HCT116 (cell line): ENCODE measurements around the gene GRIK5. TPM values are rescaled to one million over a fixed set of nuclear protein-coding genes. Genes with fewer than 3 reads are reported as not detected.

Source experiments
- ATAC-seq: fragments of 200-7000 bp; cut with Tn5 transposase; 2 replicates; pipeline ENCODE4 v1.9.1; 2020; ENCODE audit warnings: mild to moderate bottlenecking, moderate library complexity
- BruUV-seq: library from RNA; stranded (reverse); fragments of 400-500 nt; replicated peaks from 2 replicates; lab custom pipeline; 2021; lab: Mats Ljungman, UMichigan
- CTCF ChIA-PET: fragments of 300-600 bp; sonication (Branson Sonifier 250); formaldehyde crosslinking; loops from one replicate; lab custom pipeline; 2021; ENCODE audit warnings: antibody characterized with exemption; lab: Charles Lee
- POLR2A ChIA-PET: fragments of 300-600, 350-600 bp; sonication (Branson Sonifier 250); formaldehyde crosslinking; loops from one replicate; lab custom pipeline; 2021; ENCODE audit warnings: antibody characterized with exemption; lab: Charles Lee
- RAD21 ChIA-PET, 2 experiments: fragments of 300-600 bp; sonication (Branson Sonifier 250); formaldehyde crosslinking; loops; one replicate each; lab custom pipeline; 2023; ENCODE audit warnings: low total read pairs in 2 of 2; ENCODE audit not compliant: uncharacterized antibody in 2 of 2, unreplicated experiment in 2 of 2, low non-redundant PET in 1 of 2; lab: Charles Lee
- DNase-seq: peaks from one replicate; pipeline ENCODE4 v3.0.0-alpha.2; 2010; ENCODE audit warnings: low read depth, low spot score
- H2AFZ ChIP-seq: fragments of 200-600 bp; shearing (Covaris generic), sonication (generic); 2 replicates; pipeline ENCODE4 v1.6.1; 2017; ENCODE audit warnings: low read depth, mixed run types, mixed read lengths, antibody characterized with exemption, low read length; ENCODE audit not compliant: poor library complexity, severe bottlenecking
- H3K27ac ChIP-seq: 2 replicates; pipeline ENCODE4 v1.5.1; 2012; ENCODE audit warnings: low read depth, low read length
- H3K27me3 ChIP-seq: fragments of 200-600 bp; sonication (generic); 2 replicates; pipeline ENCODE4 v1.6.1; 2016; ENCODE audit warnings: mixed run types, low read length, mixed read lengths; ENCODE audit not compliant: insufficient read depth
- H3K36me3 ChIP-seq, 2 experiments: fragments of 200-500 bp in 1 of 2; fragments of 200-600 bp in 1 of 2; sonication (Bioruptor generic) in 1 of 2; sonication (generic) in 1 of 2; 2 replicates each; pipeline versions ENCODE4 v1.5.1 to v1.6.1; 2014 to 2016; ENCODE audit warnings: low read length in 2 of 2, inconsistent platforms in 1 of 2, mixed read lengths in 1 of 2, mixed run types in 1 of 2; ENCODE audit not compliant: insufficient read depth in 2 of 2, control insufficient read depth in 1 of 2
- H3K4me1 ChIP-seq, 2 experiments: fragments of 200-600 bp in 1 of 2; sonication (generic) in 1 of 2; 2 replicates each; pipeline versions ENCODE4 v1.5.1 to v1.6.1; 2012 to 2017; ENCODE audit warnings: low read length in 2 of 2, inconsistent platforms in 1 of 2, mild to moderate bottlenecking in 1 of 2, mixed read lengths in 1 of 2, mixed run types in 1 of 2, moderate library complexity in 1 of 2; ENCODE audit not compliant: insufficient read depth in 2 of 2, control insufficient read depth in 1 of 2
- H3K4me2 ChIP-seq: fragments of 200-600 bp; sonication (generic); 2 replicates; pipeline ENCODE4 v1.6.1; 2017; ENCODE audit warnings: mixed run types, low read length, mixed read lengths
- H3K4me3 ChIP-seq, 2 experiments: fragments of 200-600 bp in 1 of 2; sonication (generic) in 1 of 2; replicated peaks in 1 of 2; 2 replicates each; pipeline ENCODE4 v1.5.1; 2011 to 2016; ENCODE audit warnings: low read length in 2 of 2, control low read depth in 1 of 2, low read depth in 1 of 2, mild to moderate bottlenecking in 1 of 2, mixed read lengths in 1 of 2, mixed run types in 1 of 2
- H3K79me2 ChIP-seq: fragments of 200-600 bp; sonication (generic); 2 replicates; pipeline ENCODE4 v1.6.1; 2017; ENCODE audit warnings: mild to moderate bottlenecking, mixed run types, low read length, moderate library complexity, mixed read lengths; ENCODE audit not compliant: insufficient read depth
- H3K9ac ChIP-seq: fragments of 200-600 bp; sonication (generic); 2 replicates; pipeline ENCODE4 v1.6.1; 2016; ENCODE audit warnings: low read length, mixed read lengths
- H3K9me2 ChIP-seq: fragments of 200-600 bp; sonication (generic), shearing (Covaris generic); 2 replicates; pipeline ENCODE4 v1.6.1; 2017; ENCODE audit warnings: mixed run types, mild to moderate bottlenecking, moderate library complexity; ENCODE audit not compliant: insufficient read depth
- H3K9me3 ChIP-seq, 2 experiments: fragments of 200-500 bp in 1 of 2; fragments of 200-600 bp in 1 of 2; sonication (Bioruptor generic) in 1 of 2; sonication (generic) in 1 of 2; 2 replicates each; pipeline ENCODE4 v1.6.1; 2014 to 2017; ENCODE audit warnings: low read length in 2 of 2, mixed read lengths in 2 of 2, inconsistent platforms in 1 of 2, low read depth in 1 of 2, mild to moderate bottlenecking in 1 of 2, mixed run types in 1 of 2, moderate library complexity in 1 of 2; ENCODE audit not compliant: control insufficient read depth in 1 of 2, insufficient read depth in 1 of 2
- H4K20me1 ChIP-seq: fragments of 200-600 bp; sonication (generic), shearing (Covaris generic); 2 replicates; pipeline ENCODE4 v1.6.1; 2017; ENCODE audit warnings: mixed run types, mild to moderate bottlenecking, moderate library complexity; ENCODE audit not compliant: insufficient read depth
- CBX3 ChIP-seq: IDR thresholded peaks from 2 replicates; pipeline ENCODE4 v1.6.1; 2012; ENCODE audit warnings: low read depth
- CEBPB ChIP-seq: IDR thresholded peaks from 2 replicates; pipeline ENCODE4 v1.6.1; 2012; ENCODE audit warnings: low read depth
- EGR1 ChIP-seq: IDR thresholded peaks from 2 replicates; pipeline ENCODE4 v1.6.1; 2012; ENCODE audit warnings: low read depth
- ELF1 ChIP-seq: IDR thresholded peaks from 2 replicates; pipeline ENCODE4 v1.6.1; 2012; ENCODE audit warnings: low read depth, borderline replicate concordance
- EZH2phosphoT487 ChIP-seq: fragments of 200-600 bp; IDR thresholded peaks from 2 replicates; pipeline ENCODE4 v1.6.1; 2018; ENCODE audit warnings: antibody characterized with exemption, borderline replicate concordance
- FOSL1 ChIP-seq: IDR thresholded peaks from 2 replicates; pipeline ENCODE4 v1.6.1; 2012; ENCODE audit warnings: low read depth
- JUND ChIP-seq: IDR thresholded peaks from 2 replicates; pipeline ENCODE4 v1.6.1; 2012
- MAX ChIP-seq: IDR thresholded peaks from 2 replicates; pipeline ENCODE4 v1.6.1; 2012
- POLR2A ChIP-seq: IDR thresholded peaks from 2 replicates; pipeline ENCODE4 v1.7.0; 2011; ENCODE audit warnings: borderline replicate concordance; ENCODE audit not compliant: insufficient read depth, insufficient read length; ENCODE audit errors: extremely low read depth
- POLR2AphosphoS5 ChIP-seq: IDR thresholded peaks from 2 replicates; pipeline ENCODE4 v1.6.1; 2011; ENCODE audit warnings: mild to moderate bottlenecking, low read depth, low read length, moderate library complexity
- REST ChIP-seq: IDR thresholded peaks from 2 replicates; pipeline ENCODE4 v1.6.1; 2012; ENCODE audit warnings: low read depth
- SP1 ChIP-seq: IDR thresholded peaks from 2 replicates; pipeline ENCODE4 v1.6.1; 2012; ENCODE audit warnings: low read depth
- SRF ChIP-seq: IDR thresholded peaks from 2 replicates; pipeline ENCODE4 v1.6.1; 2012; ENCODE audit warnings: low read depth
- TCF7L2 ChIP-seq: IDR thresholded peaks from 2 replicates; pipeline ENCODE4 v1.7.0; 2011; ENCODE audit warnings: borderline replicate concordance, inconsistent platforms; ENCODE audit not compliant: insufficient read depth, insufficient read length; ENCODE audit errors: extremely low read depth
- ZBTB33 ChIP-seq: IDR thresholded peaks from 2 replicates; pipeline ENCODE4 v1.6.1; 2011; ENCODE audit warnings: mild to moderate bottlenecking, low read length, moderate library complexity; ENCODE audit not compliant: insufficient replicate concordance; ENCODE audit errors: extremely low read depth
- ZNF274 ChIP-seq: fragments of 200-500 bp; sonication (Bioruptor generic); IDR thresholded peaks from 2 replicates; pipeline ENCODE4 v1.6.1; 2014; ENCODE audit warnings: mild to moderate bottlenecking, low read depth, low read length, inconsistent platforms
- intact Hi-C: fragments of 100-400 bp; cut with micrococcal nuclease; formaldehyde crosslinking; loops from 2 replicates; pipeline ENCODE4 v1.10.0; 2022
- total RNA-seq: library from RNA; stranded (reverse); gene quantifications from one replicate; pipeline ENCODE4 v1.2.1, GENCODE V29; 2021; ENCODE audit not compliant: unreplicated experiment

The GRIK5 gene
- total RNA-seq, 1 experiment from 2014 or later, result 1.7 TPM

GRCh38 chr19:41971363-41971762 lies 98.6 kb downstream of the GRIK5 start:
- Histone ChIP-seq H3K4me1 (no peaks in the 10 kb centered on the region), H3K36me3 (no peaks in the 10 kb centered on the region; a peak in 1 of 4 replicates), H4K20me1 (no peaks in the 10 kb centered on the region), H3K9ac (no peak overlapping the region), H3K4me2 (no peak overlapping the region), H3K79me2 (no peaks in the 10 kb centered on the region), H3K4me3 (no peak overlapping the region)
- no TSS peak for BruUV-seq
- CTCF ChIA-PET, result no interaction called here
- no peak for ATAC-seq
- no peak for TF ChIP-seq EZH2phosphoT487
- TF ChIP-seq FOSL1, result no peak
- no peak for TF ChIP-seq EGR1
- no peak for TF ChIP-seq TCF7L2
- TF ChIP-seq CEBPB, result no peak
- no peak for TF ChIP-seq CBX3
- TF ChIP-seq POLR2AphosphoS5, result no peak
- TF ChIP-seq ZBTB33, result no peak
- TF ChIP-seq POLR2A, result no peak
- TF ChIP-seq SP1, result no peak
- no peak for TF ChIP-seq MAX
- TF ChIP-seq ELF1, result no peak
- TF ChIP-seq REST, result no peak
- no peak for TF ChIP-seq JUND
- no peak for TF ChIP-seq SRF
- TF ChIP-seq ZNF274, result no peak
- TF ChIP-seq, all 23 proteins: peak for 0
- DNase-seq, result no peak
- no peaks in the 10 kb centered on the region for H3K27me3 ChIP-seq
- H3K9me2 ChIP-seq, result no peaks in the 10 kb centered on the region
- H3K27ac ChIP-seq, result no peak overlapping the region
- H3K9me3 ChIP-seq, result no peaks in the 10 kb centered on the region
- intact Hi-C loops, result no loop called here
- RAD21 ChIA-PET, result no interaction called here
- POLR2A ChIA-PET, result no interaction called here
- H2AFZ ChIP-seq, result no peak overlapping the region
